ENCODE results near the gene H2BW1. TPM values are rescaled to one million over a fixed set of nuclear protein-coding genes. Genes with fewer than 3 reads are reported as not detected.
"Not testable (repeated sequence)": the region's sequence is repeated elsewhere in the genome, so short reads cannot be mapped to it uniquely, and the experiment has no call there.

The H2BW1 gene
- total RNA-seq (2014; rRNA removed; shearing (Covaris generic); ENCODE audit: low replicate concordance): not detected in 2 replicates

GRCh38 chrX:104013606-104014005 lies at the start of gene H2BW1:
H2BW1 (minus strand) TSS chrX:104013708; CDS start chrX:104013576, 132 bp downstream.
- in situ Hi-C loops (cut with HindIII; ENCODE audit: low pct_unique_long_range_greater_than_20kb, low sequenced_read_pairs): no loop called here
- no peak for DNase-seq (ENCODE audit: low read depth)

GRCh38 chrX:104062636-104063035 lies 49.1 kb upstream of the H2BW1 start:
- DNase-seq (ENCODE audit: low read depth); in situ Hi-C loops (cut with HindIII; ENCODE audit: low pct_unique_long_range_greater_than_20kb, low sequenced_read_pairs): not testable (repeated sequence)

DNA sequence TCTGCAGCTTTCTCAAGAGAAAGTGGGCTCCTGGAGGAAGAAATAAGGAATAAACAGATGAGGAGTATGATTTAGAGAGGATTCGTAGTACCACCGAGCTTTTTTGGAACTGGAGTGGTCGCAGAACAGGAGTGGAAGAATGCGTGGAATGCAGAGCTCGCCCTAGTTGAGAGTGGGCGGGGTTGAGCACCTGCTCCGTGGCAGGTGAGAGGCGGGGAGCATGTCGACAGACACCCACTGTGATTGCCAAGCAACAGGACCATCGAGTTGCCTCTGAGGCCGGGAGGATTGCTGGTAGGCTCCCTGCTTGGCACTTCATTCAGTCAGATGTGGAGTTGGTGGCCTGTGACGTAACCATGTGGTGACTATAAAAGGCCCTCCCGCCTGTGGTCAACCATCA lies 41.4 kb upstream of the H2BW1 start:
- in situ Hi-C loops (cut with HindIII; ENCODE audit: low pct_unique_long_range_greater_than_20kb, low sequenced_read_pairs); DNase-seq (ENCODE audit: low read depth): not testable (repeated sequence)

DNA sequence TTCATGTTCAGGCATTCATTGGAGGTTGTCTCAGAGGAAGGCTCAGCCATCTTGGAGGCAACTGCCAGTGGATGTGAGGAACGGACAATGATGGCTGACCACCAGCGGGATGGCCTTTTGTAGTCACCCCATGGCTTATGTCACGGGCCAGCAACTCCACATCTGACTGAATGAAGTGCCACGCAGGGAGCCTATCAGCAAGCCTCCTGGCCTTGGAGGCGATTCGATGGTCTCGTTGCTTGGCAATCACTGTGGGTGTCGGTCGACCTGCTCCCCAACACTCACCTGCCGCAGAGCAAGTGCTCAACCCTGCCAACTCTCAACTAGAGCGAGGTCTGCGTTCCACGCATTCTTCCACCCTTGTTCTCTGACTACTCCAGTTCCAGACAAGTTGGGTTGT lies 33.7 kb upstream of the H2BW1 start:
- in situ Hi-C loops (cut with HindIII; ENCODE audit: low pct_unique_long_range_greater_than_20kb, low sequenced_read_pairs): no loop called here
- DNase-seq (ENCODE audit: low read depth): no peak

DNA sequence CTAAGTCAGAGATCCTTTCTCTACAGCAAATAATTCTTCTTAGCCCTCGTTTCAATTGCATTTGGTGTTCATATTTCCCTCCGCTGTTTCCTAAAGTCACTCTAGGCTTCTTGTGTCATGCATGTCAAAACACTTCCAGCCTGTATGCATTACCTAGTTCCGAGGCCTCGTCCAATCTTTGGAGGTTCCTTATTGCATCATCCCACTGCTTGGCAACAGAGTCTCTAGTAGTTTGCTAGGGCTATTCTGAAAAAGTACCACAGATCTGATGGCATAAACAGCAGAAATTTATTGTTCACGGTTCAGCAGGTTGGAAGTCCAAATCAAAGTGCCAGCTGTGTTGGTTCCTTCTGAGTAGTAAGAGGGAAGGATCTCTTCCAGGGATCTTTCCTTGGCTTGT lies 32.1 kb upstream of the H2BW1 start:
- no peak for DNase-seq (ENCODE audit: low read depth)
- in situ Hi-C loops (cut with HindIII; ENCODE audit: low pct_unique_long_range_greater_than_20kb, low sequenced_read_pairs): no loop called here

- in situ Hi-C loops (cut with HindIII; ENCODE audit: low pct_unique_long_range_greater_than_20kb, low sequenced_read_pairs): no loop called here
- DNase-seq (ENCODE audit: low read depth): no peak
Measured at GRCh38 chrX:104041003-104041402, 27.5 kb upstream of the H2BW1 start.

DNA sequence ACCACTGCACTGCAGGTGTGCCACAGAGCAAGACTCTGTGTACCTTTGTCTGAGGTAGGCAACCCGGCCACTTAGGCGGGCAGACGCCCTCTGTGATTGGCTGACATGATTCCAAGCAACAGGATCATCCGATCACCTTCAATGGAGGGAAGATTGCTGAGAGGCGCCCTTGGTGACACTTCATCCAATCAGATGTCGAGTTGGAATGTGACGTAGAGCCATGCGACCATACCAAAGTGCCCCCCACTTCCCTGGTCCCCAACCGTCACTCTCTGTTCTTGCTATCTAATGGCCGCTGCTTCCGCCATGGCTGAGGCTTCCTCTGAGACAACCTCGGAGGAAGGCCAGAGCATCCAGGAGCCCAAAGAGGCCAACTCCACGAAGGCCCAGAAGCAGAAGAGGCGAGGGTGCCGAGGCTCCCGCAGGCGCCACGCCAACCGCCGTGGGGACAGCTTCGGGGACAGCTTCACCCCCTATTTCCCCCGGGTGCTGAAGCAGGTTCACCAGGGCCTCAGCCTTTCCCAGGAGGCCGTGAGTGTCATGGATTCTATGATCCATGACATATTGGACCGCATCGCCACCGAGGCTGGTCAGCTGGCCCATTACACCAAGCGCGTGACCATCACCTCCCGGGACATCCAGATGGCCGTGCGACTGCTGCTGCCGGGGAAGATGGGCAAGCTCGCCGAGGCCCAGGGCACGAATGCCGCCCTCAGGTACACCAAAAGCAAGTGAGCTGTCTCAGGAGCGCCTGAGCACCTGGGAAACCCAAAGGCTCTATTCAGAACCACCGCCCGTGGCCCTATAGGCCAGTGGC lies 26.4 kb upstream of the H2BW1 start, which contains the start of gene H2BW2:
H2BW2 (plus strand) TSS at position 268 of the 817 bp plus-strand sequence; CDS start at position 307, 39 bp downstream.
- in situ Hi-C loops (cut with HindIII; ENCODE audit: low pct_unique_long_range_greater_than_20kb, low sequenced_read_pairs): no loop called here
- DNase-seq (ENCODE audit: low read depth): no peak

- in situ Hi-C loops (cut with HindIII; ENCODE audit: low pct_unique_long_range_greater_than_20kb, low sequenced_read_pairs): no loop called here
- DNase-seq (ENCODE audit: low read depth): no peak
Measured at GRCh38 chrX:104018126-104018525, 4.6 kb upstream of the H2BW1 start.

DNA sequence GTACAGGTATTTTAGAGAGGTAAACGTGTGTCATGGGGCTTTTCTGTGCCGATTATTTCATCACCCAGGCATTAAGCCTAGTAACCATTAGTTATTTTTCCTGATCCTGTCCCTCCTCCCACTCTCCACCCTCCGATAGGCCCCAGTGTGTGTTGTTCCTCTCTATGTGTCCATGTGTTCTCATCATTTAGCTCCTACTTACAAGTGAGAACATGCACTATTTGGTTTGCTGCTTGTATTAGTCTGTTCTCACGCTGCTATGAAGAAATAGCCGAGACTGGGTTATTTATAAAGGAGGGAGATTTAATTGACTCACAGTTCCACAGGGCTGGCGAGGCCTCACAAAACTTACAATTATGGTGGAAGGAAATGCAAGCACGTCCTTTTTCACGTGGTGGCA lies 2.1 kb upstream of the H2BW1 start:
- DNase-seq (ENCODE audit: low read depth); in situ Hi-C loops (cut with HindIII; ENCODE audit: low pct_unique_long_range_greater_than_20kb, low sequenced_read_pairs): not testable (repeated sequence)

DNA sequence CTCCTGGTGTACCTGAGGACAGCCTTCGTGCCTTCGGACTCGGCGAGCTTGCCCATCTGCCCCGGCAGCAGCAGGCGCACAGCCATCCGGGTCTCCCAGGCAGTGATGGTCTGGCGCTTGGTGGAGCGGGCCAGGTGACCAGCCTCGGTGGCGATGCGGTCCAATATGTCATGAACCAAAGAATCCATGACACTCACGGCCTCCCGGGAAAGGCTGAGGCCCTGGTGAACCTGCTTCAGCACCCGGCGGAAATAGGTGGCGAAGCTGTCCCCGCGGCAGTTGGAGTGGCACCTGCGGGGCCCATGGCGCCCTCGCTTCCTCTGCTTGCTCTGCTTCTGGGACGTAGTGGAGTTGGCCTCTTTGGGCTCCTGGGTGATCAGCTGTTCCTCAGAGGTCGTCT lies 350 bp downstream of the H2BW1 start:
- no peak for DNase-seq (ENCODE audit: low read depth)
- in situ Hi-C loops (cut with HindIII; ENCODE audit: low pct_unique_long_range_greater_than_20kb, low sequenced_read_pairs): no loop called here

DNA sequence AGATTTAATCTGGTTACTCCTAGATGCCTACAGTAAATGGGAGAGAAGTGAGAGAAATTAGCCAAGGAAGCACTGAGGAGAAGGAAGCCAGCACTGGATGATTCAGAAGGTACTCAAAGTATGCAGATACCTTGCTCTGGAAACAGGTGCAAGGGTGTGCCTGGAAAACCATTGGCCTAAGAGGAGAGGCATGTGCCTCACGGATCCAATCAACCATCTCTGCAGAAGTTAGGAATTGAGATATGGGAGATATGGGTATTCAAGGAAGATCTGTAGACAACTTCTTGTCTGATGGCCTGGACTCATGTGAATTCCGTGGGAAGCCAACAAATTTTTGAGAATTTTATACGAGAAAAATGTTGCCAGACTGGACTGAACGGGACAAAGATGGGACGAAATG lies 4.7 kb downstream of the H2BW1 start:
- in situ Hi-C loops (cut with HindIII; ENCODE audit: low pct_unique_long_range_greater_than_20kb, low sequenced_read_pairs): no loop called here

GRCh38 chrX:103999234-103999633 lies 14.3 kb downstream of the H2BW1 start:
- in situ Hi-C loops (cut with HindIII; ENCODE audit: low pct_unique_long_range_greater_than_20kb, low sequenced_read_pairs): no loop called here
- no peak for DNase-seq (ENCODE audit: low read depth)

More for the DNA sequence above, 4.7 kb downstream of the H2BW1 start:
- no peak for DNase-seq (ENCODE audit: low read depth)

GRCh38 chrX:103983508-103983907 lies 30.0 kb downstream of the H2BW1 start:
- DNase-seq (ENCODE audit: low read depth); in situ Hi-C loops (cut with HindIII; ENCODE audit: low pct_unique_long_range_greater_than_20kb, low sequenced_read_pairs): not testable (repeated sequence)

DNA sequence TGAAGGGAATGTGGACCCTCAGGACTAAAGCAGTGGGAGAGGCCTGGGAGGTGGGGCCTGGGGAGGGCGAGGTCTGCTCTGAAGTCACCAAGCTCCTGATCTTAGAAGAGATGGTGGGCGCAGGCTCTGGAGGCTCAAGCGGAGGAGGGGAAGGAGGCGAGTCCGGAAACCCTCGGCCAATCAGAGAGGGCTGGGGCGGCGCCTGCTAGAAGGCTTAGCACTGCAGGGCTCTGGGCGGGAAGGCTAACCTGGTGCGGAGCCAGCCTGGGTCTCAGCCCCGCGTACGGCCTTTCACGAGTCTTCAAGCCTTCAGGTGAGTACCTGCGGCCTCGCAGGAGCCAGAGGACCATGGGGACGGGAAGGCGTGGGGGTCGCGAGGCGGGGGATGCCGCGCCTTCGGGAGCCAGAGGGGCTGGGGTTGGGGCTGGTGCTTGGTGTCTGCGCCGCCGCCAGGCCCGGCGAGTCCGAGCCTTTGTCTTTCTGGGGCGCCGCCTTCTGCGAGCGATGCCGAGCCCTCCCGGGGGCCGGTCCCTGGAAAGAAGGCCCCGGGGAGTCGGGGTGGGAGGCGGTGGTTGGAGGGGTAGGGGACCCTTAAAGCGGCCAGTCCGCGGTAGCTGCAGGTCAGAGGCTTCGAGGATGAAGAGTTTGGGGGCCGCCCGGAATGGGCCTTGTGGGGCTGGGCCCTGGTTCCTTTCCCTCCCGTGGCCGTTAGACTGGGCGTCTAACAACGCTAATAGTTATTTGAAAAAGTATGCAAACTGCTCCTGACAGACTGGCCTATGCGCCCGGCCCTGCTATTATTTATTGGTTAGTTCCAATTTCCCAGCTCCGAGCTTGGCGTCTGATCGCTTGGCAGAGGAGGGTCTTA lies 50.9 kb downstream of the H2BW1 start, which contains the start of gene TMSB15B:
TMSB15B (plus strand) TSS at position 217 of the 868 bp plus-strand sequence.
- DNase-seq (ENCODE audit: low read depth); in situ Hi-C loops (cut with HindIII; ENCODE audit: low pct_unique_long_range_greater_than_20kb, low sequenced_read_pairs): not testable (repeated sequence)

Other genes with a start within 250 kb of the H2BW1 start
- gene PLP1, start 236.9 kb downstream of the H2BW1 start, total RNA-seq (2014; rRNA removed; shearing (Covaris generic); ENCODE audit: low replicate concordance): not detected in 2 replicates
- gene RAB9B, start 181.5 kb downstream of the H2BW1 start, total RNA-seq (2014; rRNA removed; shearing (Covaris generic); ENCODE audit: low replicate concordance): 2.7 TPM in 1 of 2 replicates, not detected in the other
- gene TMSB15B, start 51.1 kb downstream of the H2BW1 start, total RNA-seq (2014; rRNA removed; shearing (Covaris generic); ENCODE audit: low replicate concordance): 18.6 and 20.1 TPM in 2 replicates
- gene H2BW2, start 26.2 kb upstream of the H2BW1 start, total RNA-seq (2014; rRNA removed; shearing (Covaris generic); ENCODE audit: low replicate concordance): not detected in 2 replicates
- 3.7 and 4.6 TPM in 2 replicates for gene TMSB15C, start 62.5 kb upstream of the H2BW1 start, total RNA-seq (2014; rRNA removed; shearing (Covaris generic); ENCODE audit: low replicate concordance)
- 0.78 TPM in 1 of 2 replicates, not detected in the other for gene ZCCHC18, start 98.8 kb upstream of the H2BW1 start, total RNA-seq (2014; rRNA removed; shearing (Covaris generic); ENCODE audit: low replicate concordance)
- gene SLC25A53, start 143.3 kb upstream of the H2BW1 start, total RNA-seq (2014; rRNA removed; shearing (Covaris generic); ENCODE audit: low replicate concordance): 1.0 TPM in 2 replicates
- gene FAM199X, start 152.7 kb upstream of the H2BW1 start, total RNA-seq (2014; rRNA removed; shearing (Covaris generic); ENCODE audit: low replicate concordance): 11.4 and 14.2 TPM in 2 replicates
- not detected in 2 replicates for gene ESX1, start 241.2 kb upstream of the H2BW1 start, total RNA-seq (2014; rRNA removed; shearing (Covaris generic); ENCODE audit: low replicate concordance)